GM18498 (cell line): Measurements from ENCODE around the gene PSMC3.

Source experiments
- ATAC-seq: cut with Tn5 transposase; IDR thresholded peaks from one replicate; pipeline ENCODE4 v1.9.1; 2021; ENCODE audit warnings: mild to moderate bottlenecking, moderate library complexity; ENCODE audit not compliant: unreplicated experiment

The PSMC3 gene

GRCh38 chr11:47413908-47414684, 12.1 kb downstream of the PSMC3 start:
- no peak for ATAC-seq

GRCh38 chr11:47413351-47413750, 12.9 kb downstream of the PSMC3 start:
- ATAC-seq, result no peak

GRCh38 chr11:47411884-47412746, 14.1 kb downstream of the PSMC3 start:
- no peak for ATAC-seq

GRCh38 chr11:47410370-47411264, 15.6 kb downstream of the PSMC3 start:
- no peak for ATAC-seq

- ATAC-seq, result no peak
These were observed 16.5 kb downstream of the PSMC3 start for GRCh38 chr11:47409440-47410369.

- ATAC-seq, result no peak
These were observed 17.4 kb downstream of the PSMC3 start for GRCh38 chr11:47408598-47409439.

GRCh38 chr11:47407746-47408590, 18.3 kb downstream of the PSMC3 start, which contains the start of gene SLC39A13:
TSS of gene SLC39A13 (plus strand) at chr11:47408590. CDS start at chr11:47410095, 1,505 bp downstream.
- peak; percentile 85 for ATAC-seq

- ATAC-seq, result no peak
These were observed 19.1 kb downstream of the PSMC3 start for GRCh38 chr11:47406896-47407745.

GRCh38 chr11:47403571-47403970, 22.7 kb downstream of the PSMC3 start:
- no peak for ATAC-seq

- ATAC-seq, result no peak
These were observed 23.1 kb downstream of the PSMC3 start for GRCh38 chr11:47403135-47403534.

- ATAC-seq, result peak; percentile 77
These were observed 25.4 kb downstream of the PSMC3 start for GRCh38 chr11:47400768-47401279.

GRCh38 chr11:47399860-47400767, 26.1 kb downstream of the PSMC3 start:
- ATAC-seq, result peak; percentile 49

GRCh38 chr11:47398551-47398950, 27.7 kb downstream of the PSMC3 start:
- ATAC-seq, result no peak

GRCh38 chr11:47398011-47398410, 28.2 kb downstream of the PSMC3 start:
- ATAC-seq, result no peak

- no peak for ATAC-seq
These were observed 30.3 kb downstream of the PSMC3 start for GRCh38 chr11:47396049-47396320.
